WERI-Rb-1 (cell line): ENCODE results near the gene TSPEAR.

Experiments used
- DNase-seq: peaks from one replicate; pipeline ENCODE4 v3.0.0-alpha.2; 2020
- H3K27ac ChIP-seq: fragments of 250-450 bp; sonication (Bioruptor Pico); 2 replicates; pipeline ENCODE4 v1.5.1; 2020; ENCODE audit warnings: mild to moderate bottlenecking, moderate library complexity
- H3K27me3 ChIP-seq: fragments of 250-450 bp; sonication (Bioruptor Pico); 2 replicates; pipeline ENCODE4 v1.5.1; 2021; ENCODE audit warnings: mild to moderate bottlenecking, low read depth, moderate library complexity; ENCODE audit not compliant: insufficient read depth, severe bottlenecking
- H3K36me3 ChIP-seq: fragments of 250-450 bp; sonication (Bioruptor Pico); 2 replicates; pipeline ENCODE4 v1.5.1; 2020; ENCODE audit warnings: mild to moderate bottlenecking, moderate library complexity
- H3K4me3 ChIP-seq: 2 replicates; pipeline ENCODE4 v1.5.1; 2011; ENCODE audit warnings: low read depth, mild to moderate bottlenecking, control low read depth, low read length
- H3K9me3 ChIP-seq: fragments of 250-450 bp; sonication (Bioruptor Pico); 2 replicates; pipeline ENCODE4 v1.5.1; 2021; ENCODE audit warnings: mild to moderate bottlenecking, moderate library complexity; ENCODE audit not compliant: severe bottlenecking
- TF ChIP-seq, protein P1 (sequence below): IDR thresholded peaks from 2 replicates; pipeline ENCODE4 v1.5.1; 2011; ENCODE audit warnings: low read depth, mild to moderate bottlenecking, control low read depth, inconsistent platforms, low read length

TSPEAR gene

DNA sequence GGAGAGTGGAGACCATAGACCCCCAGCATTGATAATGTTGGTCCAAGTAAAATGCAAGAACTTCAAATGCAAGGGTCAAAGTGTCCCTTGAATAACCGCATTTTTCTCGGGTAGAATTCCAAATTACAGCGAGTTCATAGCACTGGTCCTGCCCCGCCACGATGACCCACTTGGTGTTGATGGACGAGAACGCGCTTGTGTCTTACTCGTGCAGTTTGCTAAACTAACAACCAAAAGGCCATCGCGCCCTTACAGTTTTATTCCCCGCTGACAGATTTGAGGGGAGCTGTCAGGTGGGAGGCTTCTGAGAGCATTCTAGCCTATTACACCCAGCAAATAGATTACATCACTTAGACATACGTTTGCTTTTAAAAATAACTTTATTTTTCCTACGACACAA, 17.3 kb upstream of the TSPEAR start:
- H3K27ac ChIP-seq, result no peak overlapping the region
- no peak overlapping the region for H3K4me3 ChIP-seq
- peaks cover 27% of the 10 kb centered on the region for H3K9me3 ChIP-seq
- DNase-seq, result no peak
- no peaks in the 10 kb centered on the region for H3K27me3 ChIP-seq
- TF ChIP-seq, protein P1, sequence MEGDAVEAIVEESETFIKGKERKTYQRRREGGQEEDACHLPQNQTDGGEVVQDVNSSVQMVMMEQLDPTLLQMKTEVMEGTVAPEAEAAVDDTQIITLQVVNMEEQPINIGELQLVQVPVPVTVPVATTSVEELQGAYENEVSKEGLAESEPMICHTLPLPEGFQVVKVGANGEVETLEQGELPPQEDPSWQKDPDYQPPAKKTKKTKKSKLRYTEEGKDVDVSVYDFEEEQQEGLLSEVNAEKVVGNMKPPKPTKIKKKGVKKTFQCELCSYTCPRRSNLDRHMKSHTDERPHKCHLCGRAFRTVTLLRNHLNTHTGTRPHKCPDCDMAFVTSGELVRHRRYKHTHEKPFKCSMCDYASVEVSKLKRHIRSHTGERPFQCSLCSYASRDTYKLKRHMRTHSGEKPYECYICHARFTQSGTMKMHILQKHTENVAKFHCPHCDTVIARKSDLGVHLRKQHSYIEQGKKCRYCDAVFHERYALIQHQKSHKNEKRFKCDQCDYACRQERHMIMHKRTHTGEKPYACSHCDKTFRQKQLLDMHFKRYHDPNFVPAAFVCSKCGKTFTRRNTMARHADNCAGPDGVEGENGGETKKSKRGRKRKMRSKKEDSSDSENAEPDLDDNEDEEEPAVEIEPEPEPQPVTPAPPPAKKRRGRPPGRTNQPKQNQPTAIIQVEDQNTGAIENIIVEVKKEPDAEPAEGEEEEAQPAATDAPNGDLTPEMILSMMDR, result no peak
- H3K36me3 ChIP-seq, result no peaks in the 10 kb centered on the region

DNA sequence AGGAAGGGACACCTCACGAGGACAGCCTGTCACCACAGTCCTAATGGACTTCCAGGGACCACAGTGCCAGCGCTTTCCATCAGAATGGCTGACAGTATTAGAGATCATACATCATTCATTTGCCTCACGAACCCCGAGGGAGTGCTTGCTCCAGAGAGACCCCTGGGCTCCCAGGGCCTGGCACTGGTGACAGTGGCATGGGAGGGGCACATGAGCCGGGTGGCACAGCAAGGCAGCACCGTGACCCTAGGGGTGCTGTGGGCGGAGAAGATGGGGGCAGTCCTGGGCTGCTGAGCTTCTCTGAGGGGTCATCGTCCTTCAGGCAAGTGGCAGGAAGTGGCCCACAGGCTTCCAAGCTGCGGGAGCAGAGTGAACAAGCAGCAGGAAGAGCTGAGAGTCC, 16.4 kb upstream of the TSPEAR start:
- no peaks in the 10 kb centered on the region for H3K36me3 ChIP-seq
- DNase-seq, result no peak
- no peaks in the 10 kb centered on the region for H3K27me3 ChIP-seq
- no peak overlapping the region for H3K27ac ChIP-seq
- peaks cover 29% of the 10 kb centered on the region for H3K9me3 ChIP-seq
- H3K4me3 ChIP-seq, result no peak overlapping the region
- TF ChIP-seq, protein P1, result no peak

DNA sequence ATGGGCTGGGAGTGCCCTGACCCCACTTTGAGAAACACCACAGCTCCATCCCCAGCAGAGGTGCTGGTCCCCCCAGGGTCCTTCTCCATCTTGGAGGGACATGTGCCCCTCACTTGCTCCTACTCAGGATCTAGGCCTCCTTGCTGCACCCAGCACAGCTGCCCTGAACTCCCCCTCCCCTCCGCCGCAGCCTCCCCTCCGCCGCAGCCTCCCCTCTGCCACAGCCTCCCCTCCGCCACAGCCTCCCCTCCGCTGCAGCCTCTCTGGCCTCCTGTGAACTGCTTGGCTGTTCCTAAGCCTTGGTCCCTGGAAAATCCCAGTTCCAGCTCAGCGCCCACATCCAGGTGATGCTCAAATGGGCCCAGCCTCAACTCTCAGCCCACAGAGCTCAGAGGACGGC, 15.9 kb upstream of the TSPEAR start:
- no peak overlapping the region for H3K4me3 ChIP-seq
- H3K36me3 ChIP-seq, result no peaks in the 10 kb centered on the region
- no peak overlapping the region for H3K27ac ChIP-seq
- DNase-seq, result no peak
- H3K9me3 ChIP-seq, result peaks cover 27% of the 10 kb centered on the region
- TF ChIP-seq, protein P1, result no peak
- H3K27me3 ChIP-seq, result no peaks in the 10 kb centered on the region

DNA sequence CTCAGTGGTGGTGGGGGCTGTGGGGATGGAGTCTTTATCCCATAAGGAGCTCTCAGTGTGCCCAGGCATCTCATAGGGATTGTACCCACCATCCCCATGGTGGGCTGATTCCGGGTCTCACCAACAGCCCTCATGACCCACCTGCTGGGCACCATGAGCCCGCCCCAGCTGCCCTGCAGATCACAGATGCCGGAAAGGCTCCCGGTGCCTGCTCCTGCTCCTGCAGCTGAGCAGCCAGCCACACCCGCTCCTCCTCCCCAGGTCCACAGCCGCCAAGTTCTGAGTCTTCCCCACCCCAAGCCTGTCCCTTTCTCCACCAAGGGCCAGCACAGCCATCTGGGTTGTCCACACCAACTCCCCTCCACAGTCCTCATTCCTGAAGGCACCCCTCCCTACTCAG, 15.5 kb upstream of the TSPEAR start:
- Histone ChIP-seq H3K36me3 (no peaks in the 10 kb centered on the region), H3K4me3 (no peak overlapping the region), H3K27me3 (no peaks in the 10 kb centered on the region), H3K27ac (no peak overlapping the region), H3K9me3 (peaks cover 27% of the 10 kb centered on the region)
- no peak for DNase-seq
- TF ChIP-seq, protein P1, result no peak

DNA sequence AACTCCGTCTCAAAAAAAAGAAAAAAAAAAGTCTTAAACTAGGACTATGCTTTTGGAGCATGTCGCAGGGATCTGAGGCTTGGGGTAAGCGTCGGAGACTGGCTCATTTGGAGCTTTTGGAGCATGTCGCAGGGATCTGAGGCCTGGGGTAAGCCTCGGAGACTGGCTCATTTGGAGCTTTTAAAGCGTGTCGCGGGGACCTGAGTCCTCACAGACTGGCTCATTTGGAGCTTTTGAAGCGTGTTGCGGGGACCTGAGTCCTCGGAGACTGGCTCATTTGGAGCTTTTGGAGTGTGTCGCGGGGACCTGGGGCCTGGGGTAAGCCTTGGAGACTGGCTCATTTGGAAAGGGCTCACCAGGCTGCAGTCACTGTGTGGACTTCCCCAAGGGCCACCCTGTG, 13.6 kb upstream of the TSPEAR start:
- no peaks in the 10 kb centered on the region for H3K36me3 ChIP-seq

DNA sequence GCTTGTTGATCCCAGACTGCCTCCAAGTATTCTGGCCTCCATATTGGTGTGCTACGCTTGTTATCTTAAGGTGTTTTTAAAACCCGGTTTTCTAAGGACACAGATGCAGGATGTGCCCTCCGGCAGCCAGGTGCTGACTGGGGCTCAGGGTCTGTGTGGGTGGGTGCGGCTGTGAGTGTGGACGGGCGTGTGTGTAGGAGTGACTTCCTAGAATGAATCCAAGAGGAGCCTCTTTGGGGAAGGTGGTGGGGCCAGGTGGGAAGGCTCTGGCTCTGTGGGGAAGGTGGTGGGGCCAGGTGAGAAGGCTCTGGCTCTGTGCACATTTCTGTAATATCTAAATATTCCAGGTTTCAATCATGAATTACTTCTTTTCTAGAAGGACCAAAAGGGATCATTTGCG, 12.8 kb upstream of the TSPEAR start:
- no peak for DNase-seq
- Histone ChIP-seq H3K27me3 (no peaks in the 10 kb centered on the region), H3K36me3 (no peaks in the 10 kb centered on the region), H3K9me3 (peaks cover 6% of the 10 kb centered on the region), H3K27ac (no peak overlapping the region), H3K4me3 (no peak overlapping the region)
- TF ChIP-seq, protein P1, result no peak

More for the DNA sequence above, 13.6 kb upstream of the TSPEAR start:
- no peak overlapping the region for H3K4me3 ChIP-seq
- no peak overlapping the region for H3K27ac ChIP-seq
- no peaks in the 10 kb centered on the region for H3K27me3 ChIP-seq
- H3K9me3 ChIP-seq, result peaks cover 13% of the 10 kb centered on the region
- TF ChIP-seq, protein P1, result no peak
- DNase-seq, result no peak
